ENCODE measurements around the gene KLRC3.
A peak's percentile ranks its signal among the peaks of the same experiment; 100 is the strongest.
"Not testable (repeated sequence)": the region's sequence is repeated elsewhere in the genome, so short reads cannot be mapped to it uniquely, and the experiment has no call there.

The KLRC3 gene

DNA sequence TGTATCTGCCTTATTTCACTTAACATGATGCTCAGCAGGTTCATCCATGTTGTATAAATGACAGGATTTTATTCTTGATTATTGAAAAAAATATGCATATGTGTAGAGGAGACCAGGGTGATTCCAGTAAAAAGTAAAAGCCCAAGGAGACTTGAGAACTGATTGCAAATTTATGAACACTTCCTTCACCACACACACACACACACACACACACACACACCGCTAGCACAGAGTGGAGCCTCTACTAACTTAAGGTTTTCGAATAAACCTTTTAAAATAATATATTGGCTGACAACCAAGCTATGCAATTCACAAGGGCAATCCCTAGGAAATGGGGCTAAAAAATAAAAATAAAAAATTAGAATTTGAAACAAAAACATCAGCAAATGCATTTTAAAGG, 22.2 kb downstream of the KLRC3 start:
- no peak for DNase-seq

DNA sequence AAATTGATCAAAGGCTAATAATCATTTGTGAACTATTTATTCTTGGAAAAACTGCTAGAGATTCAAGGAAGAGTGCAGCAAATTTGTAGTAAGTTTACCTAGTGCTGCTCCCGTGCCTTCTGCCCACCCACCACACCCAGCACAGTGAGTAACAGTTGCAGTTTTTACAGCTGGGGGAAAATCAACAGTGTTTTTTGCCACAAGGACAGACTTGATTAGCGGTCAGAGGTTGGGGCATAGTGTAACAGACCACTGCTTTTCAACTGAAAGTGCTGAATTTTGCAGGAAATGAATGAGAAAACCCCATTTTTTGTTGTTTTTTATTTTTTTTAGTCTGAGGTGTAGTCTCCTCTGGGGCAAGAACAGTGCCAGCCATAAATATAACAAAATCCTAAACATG, 23.1 kb downstream of the KLRC3 start:
- no peak for DNase-seq

DNA sequence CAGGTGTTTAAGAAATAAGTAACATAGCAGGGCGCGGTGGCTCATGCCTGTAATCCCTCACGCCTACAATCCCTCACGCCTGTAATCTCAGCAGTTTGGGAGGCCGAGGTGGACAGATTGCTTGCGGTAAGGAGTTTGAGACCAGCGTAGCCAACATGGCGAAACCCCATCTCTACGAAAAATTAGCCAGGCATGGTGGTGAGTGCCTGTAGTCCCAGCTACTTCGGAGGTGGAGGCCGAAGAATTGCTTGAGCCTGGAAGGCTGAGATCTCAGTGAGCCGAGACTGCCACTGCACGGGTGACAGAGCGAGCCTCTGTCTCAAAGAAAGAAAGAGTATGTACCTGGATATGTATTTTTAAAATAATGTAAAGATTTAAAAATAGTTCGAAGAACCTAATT, 24.2 kb downstream of the KLRC3 start:
- not testable (repeated sequence) for DNase-seq

DNA sequence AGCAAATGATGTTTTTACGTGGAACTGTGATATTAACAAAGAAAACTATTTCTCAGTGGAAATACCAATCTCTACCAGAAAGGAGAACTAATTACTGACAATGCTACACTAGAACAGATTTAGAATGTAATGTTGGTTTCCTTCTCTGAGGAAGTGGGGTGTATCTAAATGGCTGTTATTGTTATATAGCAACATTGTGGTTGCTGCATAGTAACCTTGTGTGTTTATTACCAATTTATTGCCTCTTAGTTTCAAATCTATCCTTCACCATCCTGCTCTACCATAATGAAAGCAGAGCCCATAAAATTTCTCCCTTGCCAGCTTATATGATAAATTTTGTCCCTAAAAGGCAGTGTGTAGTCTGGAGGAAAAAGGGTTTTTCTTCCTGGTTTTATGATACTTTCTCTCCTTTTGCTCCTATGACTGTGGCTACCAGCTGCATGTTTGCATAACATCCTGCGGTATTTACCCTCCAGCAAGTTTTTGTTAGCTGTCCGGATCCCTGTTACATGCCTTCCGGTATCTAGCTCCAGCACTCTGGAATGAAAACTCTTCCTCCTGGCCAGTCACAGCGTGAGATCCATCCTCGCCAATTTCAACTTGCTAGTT, 24.9 kb downstream of the KLRC3 start:
- peak; percentile 4 to 81 for DNase-seq

DNA sequence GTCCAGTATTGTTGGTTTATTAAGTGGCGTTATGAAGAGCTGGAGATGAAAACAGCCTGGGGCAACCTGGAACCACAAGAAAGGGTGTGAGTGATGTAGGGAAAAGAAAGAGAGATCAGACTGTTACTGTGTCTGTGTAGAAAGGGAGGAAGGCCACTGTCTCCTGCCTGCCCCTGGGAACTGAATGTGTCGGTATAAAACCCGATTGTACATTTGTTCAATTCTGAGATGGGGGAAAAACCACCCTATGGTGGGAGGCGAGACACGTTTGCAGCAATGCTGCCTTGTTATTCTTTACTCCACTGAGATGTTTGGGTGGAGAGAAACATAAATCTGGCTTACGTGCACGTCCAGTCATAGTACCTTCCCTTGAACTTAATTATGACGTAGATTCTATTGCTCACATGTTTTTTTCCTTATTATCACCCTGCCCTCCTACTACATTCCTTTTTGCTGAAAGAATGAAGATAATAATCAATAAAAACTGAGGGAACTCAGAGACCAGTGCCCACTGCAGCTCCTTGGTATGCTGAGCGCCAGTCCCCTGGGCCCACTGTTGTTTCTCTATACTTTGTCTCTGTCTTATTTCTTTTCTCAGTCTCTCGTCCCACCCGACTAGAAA, 25.8 kb downstream of the KLRC3 start:
- DNase-seq: not testable (repeated sequence)

DNA sequence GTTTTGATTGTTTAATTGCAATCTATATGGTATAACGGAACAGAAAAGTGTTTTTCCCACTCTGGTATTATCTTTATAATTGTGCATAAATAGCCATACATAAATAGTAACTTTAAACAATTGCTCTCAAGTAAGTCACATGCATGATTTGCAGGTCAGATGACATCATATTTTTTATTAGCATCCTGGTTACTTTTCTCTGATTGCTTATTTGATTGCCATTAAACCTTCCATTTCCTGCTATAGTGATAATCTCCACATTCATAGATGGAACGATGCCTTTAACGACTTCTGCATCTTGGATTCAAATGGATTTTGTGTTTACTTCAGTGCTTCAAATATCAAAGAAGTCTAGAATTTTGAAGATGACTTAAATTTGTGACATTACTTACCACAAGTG, 27.1 kb downstream of the KLRC3 start:
- no peak for DNase-seq

DNA sequence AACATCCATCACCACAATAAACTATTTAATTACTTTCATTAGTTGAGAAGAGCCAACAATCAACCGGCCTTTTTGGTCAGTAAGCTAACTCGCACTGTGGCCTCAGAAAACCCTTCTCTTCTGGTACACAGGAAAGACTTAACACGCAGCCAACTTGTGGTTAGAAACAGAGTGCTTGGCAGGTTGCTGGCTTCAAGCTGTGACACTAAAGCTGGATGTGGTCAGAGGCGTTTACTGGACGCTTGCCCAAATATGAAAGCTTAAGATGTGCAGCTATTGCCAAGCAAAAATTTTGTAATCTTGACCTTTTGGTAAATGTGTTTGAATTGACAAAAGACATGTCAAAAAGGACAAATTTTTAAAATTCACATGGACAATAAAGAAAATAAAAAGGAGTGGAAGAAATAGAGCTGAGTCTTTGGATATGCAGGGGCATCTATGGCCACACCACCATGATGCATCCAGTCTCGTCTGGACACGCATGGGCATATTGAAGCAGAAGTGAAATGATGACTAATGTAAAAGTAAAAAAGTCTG, 27.9 kb downstream of the KLRC3 start:
- DNase-seq: peak; percentile 51 to 78

DNA sequence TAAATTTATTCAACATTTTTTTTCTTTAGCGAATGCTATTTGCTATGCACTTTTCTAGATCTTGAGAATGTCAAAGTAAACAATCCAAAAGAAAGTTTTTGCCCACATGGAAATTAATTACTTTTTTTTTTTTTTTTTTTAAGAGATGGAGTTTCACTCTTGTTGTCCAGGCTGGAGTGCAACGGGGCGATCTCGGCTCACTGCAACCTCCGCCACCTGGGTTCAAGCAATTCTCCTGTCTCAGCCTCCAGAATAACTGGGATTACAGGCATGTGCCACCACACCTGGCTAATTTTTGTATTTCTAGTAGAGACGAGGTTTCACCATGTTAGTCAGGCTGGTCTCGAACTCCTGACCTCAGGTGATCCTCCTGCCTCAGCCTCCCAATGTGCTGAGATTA, 29.4 kb downstream of the KLRC3 start:
- not testable (repeated sequence) for DNase-seq

DNA sequence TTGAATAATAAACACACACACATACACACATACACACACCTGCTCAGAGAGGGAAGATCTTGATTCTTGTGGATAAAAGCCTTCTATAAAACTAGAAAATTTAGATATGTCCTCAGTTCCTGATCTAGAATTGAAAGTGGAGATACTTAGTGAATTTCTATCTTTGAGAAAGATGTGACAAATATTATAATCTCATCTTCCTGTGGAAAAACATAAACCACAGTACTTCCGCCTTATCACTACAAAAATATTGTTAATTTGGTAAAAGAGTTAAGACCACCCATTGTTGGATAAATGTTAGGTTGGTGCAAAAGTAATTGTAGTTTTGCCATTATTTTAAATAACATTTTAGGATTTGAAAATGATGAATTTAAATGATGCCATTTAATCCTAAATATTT, 30.5 kb downstream of the KLRC3 start, which contains the start of gene KLRK1:
Gene KLRK1, minus strand, starts transcription at position 138 of the 400 bp plus-strand sequence. CDS start 1,231 bp downstream, outside the sequence.
- DNase-seq: no peak

DNA sequence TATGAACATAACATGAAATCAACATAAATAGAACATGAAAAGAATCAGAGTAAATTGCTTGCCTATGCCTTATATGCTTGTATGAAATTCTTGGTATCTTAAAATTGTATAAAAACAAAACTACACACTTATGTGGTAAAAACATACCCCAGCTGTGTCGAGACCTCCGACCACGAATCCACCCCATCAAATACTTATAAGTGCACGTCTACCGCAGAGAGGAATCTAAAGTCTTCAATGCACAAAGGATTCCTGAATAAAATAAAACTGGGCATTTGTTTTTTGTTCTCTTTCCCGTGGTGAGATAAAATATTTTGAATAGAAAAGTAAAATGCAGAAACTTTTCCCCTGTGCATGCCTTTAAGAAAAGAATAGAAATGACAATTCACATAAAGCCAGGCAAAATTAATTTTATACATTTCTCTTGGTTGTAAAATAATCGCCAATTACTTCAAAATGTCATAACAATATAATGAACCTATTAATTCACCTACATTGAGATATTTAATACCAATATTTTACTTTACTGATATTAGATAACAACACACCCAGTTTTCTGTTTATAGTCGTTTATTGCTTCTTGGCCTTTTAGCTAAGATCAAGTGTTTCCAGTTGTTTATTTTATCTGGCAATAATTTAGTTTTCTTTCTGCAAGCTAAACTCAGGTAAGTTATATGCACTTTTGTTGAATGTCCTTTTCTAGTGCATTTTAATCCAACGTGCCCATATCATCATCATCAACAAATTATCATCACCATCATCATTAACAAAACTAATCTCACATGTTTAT, 31.6 kb downstream of the KLRC3 start:
- DNase-seq: no peak

DNA sequence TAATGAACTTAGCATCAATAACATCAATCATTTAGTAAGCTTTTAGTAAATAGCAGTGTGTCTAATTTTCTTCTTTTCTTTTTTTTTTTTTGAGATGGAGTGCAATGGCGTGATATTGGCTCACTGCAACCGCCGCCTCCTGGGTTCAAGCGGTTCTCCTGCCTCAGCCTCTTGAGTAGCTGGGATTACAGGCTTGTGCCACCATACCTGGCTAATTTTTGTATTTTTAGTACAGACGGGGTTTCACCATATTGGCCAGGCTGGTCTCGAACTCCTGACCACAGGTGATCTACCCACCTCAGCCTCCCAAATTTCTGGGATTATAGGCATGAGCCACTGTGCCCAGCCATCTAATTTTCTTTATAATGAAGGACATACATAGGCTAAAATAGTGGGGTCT, 32.9 kb downstream of the KLRC3 start:
- not testable (repeated sequence) for DNase-seq

DNA sequence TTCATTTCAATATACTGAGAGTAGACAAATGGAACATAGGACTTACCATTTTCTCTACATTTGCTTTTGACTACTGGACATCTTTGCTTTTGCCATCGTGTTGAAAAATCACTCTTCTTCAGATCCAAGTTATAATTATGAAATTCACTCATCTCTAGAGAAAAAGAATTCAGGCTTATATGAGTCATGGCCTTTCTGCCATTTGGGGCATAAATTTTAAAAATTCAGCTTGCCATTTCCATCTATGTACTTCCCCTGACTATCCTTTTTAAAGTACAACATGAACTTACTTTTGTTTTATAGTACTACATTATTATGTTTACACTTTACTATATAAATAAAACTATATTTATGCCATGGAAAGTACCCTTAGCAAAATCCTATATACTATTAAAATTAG, 33.5 kb downstream of the KLRC3 start:
- no peak for DNase-seq

DNA sequence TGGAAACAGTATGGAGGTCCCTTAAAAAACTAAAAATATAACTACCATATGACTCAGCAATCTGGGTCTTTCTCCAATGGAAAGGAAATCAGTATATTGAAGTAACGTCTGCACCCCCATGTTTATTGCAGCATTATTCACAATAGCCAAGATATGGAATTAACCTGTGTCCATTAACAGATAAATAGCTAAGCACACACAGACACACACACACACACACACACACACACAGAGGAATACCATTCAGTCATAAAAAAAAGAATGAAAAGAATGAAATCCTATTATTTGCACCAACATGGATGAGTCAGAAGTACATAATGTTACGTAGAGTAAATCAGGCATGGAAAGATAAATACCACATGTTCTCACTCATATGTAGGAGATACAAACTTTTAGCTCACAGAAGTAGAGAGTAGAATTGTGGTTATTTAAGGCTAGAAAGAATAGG, 35.2 kb downstream of the KLRC3 start:
- no peak for DNase-seq

DNA sequence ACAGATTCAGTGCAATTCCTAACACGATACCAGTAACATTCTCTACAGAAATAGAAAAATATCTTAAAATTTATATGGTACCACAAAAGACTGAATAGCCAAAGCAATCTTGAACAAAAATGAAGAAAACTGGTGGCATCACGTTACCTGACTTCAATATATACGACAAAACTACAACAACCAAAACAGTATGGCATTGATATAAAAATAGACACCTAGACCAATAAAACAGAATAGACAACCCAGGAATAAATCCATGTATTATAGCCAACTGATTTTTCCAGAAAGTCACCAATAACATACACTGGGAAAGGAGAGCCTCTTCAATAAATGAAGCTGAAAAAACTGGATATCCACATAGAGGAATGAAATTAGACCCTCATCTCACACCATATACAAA, 36.2 kb downstream of the KLRC3 start:
- no peak for DNase-seq

DNA sequence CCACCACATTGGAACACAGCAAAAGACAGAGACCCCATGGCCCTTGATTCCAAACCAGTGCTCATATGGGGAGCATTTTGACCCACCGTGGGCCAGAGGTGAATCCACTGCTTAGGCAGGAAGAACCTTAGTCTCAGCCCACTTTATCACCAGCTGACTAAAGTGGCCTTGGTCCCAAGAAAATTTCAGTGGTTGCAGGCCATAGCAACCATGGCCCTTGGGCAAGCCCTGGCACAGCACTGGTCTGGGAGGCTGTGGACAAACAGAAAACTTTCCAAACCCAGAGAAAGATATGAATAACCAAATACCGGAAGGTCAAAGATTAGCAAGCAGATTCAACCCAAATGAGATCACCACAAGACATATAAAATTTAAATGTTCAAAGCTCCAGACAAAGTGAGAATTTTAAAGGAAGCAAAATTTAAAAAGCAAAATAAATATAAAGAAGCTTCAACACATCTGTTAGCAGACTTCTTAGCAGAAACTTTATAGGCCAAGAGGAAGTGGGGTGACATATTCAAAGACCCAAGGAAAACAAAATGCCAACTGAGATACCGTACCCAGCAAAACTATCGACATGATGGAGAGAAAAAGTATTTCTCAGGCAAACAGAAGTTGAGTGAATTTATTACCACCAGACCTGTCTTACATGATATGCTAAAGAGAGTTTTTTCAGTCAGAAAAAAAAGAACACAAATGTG, 38.3 kb downstream of the KLRC3 start:
- no peak for DNase-seq

DNA sequence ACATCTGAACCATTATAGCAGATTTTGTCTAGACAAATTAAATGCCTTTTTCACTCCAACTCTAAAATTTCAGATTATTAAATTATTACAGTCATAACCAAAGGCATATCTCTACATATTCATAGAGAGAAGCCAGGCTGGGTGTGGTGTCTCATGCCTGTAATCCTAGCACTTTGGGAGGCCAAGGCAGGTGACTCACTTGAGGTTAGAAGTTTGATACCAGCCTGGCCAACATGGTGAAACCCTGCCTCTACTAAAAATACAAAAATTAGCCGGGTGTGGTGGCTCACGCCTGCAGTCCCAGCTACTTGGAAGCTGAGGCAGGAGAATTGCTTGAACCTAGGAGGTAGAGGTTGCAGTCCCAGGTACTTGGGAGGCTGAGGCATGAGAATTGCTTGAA, 41.7 kb downstream of the KLRC3 start:
- not testable (repeated sequence) for DNase-seq

DNA sequence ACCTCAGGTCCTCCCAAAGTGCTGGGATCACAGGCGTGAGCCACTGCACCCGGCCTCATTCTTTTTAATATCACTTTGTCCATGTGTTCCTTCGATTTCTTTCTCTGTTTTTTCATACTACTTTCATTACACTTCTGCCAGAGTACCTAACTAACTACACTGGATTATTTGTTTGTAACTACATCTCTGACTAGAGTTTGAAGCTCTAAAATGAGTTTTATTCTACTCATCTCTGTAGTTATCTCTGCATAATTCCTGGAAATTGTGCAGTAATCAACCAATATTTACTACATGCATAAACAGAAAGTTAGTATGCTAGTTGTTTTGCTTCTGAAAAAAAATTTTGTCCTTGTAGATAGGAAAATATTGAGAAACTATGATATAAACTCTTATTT, 45.8 kb downstream of the KLRC3 start:
- no peak for DNase-seq

DNA sequence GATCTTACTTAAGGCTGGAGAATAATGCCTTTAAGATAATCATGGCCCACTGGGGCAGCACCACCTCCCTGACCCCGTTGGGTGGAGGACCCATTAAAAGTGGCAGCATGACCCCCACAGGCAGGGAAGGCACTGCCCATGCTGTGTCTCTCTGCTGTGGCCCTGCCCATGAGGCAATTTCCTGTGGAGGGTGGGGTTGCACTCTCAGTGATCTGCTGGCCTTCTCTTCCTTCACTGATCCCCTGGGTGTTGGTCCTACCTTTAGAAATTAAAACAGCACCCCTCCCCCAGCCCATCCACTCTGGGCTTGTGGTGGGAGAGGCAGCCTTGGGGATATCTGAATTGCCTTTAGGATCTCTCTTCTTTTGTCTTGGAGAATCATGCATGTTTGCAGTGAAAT, 47.8 kb downstream of the KLRC3 start:
- DNase-seq: peak in 1 of 2 donors; percentile 22

DNA sequence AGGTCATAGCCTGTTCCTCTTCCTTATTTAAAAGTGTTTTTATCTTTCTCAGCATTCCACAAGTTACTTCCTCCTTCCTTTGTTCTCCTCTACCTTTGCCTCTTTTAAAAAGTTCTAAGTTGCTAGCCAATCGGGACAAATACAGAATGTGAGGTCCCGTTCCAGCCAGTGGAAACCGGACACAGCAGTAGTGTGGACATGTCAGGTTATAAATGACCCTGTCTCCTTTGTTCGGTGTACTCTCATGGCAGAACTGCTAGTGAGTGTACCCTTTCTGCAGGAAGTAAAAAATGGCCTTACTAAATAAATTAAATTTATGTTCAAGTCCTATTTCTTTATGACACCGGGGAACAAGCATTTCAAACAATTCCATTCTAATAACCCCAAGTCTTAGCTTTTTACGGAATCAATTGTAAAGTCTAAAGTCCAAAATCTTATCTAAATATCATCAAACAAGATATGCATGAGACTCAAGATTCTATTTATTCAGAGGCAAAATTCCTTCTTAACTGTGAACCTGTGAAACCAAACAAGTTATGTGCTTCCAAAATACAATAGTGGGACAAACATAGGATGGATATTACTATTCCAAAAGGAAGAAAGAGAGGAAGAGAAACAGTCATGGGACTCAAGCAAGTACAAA, 48.4 kb downstream of the KLRC3 start:
- DNase-seq: not testable (repeated sequence)

DNA sequence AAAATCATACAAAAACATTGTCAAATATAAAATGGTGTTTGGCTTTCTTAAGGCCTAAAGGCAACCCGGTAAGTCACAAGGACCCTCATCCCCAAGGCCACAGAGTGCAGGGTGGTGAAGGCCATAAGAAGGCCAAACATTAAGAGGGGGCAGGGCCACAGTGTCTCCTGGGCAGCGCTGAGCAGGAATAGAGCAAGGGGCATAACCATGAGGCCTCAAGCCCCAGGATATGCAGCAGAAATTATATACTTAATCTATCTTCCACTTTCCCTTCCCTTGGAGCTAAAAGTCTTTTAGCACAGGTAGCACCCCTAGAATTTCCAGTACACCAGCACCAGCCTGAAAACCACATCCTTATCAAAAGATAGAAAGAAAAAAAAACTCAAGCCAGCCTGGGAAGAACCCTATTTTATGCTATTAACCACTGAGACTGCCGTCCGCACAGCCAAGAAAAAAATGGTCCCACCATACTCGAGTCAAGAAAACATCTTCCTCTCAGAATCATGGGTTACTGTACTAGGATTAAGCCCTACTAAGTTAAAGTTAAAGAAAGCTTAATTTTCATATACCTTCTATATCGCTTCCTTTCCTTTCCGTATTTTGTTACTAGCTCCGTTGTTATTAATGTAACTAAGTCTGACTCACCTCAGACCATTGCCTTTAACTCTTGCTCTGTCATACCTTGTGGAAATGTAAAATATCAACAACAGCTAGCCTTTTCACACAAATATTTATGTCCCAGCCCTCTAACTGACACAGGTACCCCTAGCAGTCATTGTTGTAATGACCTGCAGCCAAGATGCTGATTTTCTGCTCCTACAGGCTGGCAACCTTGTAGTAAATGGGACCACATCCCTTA, 50.6 kb downstream of the KLRC3 start:
- no peak for DNase-seq
